NCI-H2171 (cell line): ENCODE data around the gene NPC1.
"Not testable (repeated sequence)": the region's sequence is repeated elsewhere in the genome, so short reads cannot be mapped to it uniquely, and the experiment has no call there.

Experiments used
- DNase-seq: peaks from one replicate; lab custom pipeline; 2025; lab: John Stamatoyannopoulos, UW

NPC1 gene

DNA sequence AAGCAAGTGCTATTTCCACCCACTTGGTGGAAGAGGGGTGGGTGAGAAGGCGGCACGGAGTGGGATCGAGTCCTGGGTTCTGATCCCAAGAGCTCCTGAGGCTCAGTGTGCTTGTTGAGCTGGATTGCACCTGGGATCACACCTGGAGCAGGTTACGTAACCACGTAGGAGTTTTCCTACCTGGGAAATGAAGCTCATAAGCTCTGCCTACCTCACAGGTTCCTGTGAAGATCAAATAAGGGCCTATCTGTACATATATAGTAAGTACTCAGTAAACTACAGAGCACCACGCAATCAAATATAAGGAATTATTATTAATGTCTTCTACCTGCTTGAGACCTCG, 11.0 kb downstream of the NPC1 start:
- no peak for DNase-seq

GRCh38 chr18:23574611-23575308, 11.5 kb downstream of the NPC1 start:
- DNase-seq: no peak

DNA sequence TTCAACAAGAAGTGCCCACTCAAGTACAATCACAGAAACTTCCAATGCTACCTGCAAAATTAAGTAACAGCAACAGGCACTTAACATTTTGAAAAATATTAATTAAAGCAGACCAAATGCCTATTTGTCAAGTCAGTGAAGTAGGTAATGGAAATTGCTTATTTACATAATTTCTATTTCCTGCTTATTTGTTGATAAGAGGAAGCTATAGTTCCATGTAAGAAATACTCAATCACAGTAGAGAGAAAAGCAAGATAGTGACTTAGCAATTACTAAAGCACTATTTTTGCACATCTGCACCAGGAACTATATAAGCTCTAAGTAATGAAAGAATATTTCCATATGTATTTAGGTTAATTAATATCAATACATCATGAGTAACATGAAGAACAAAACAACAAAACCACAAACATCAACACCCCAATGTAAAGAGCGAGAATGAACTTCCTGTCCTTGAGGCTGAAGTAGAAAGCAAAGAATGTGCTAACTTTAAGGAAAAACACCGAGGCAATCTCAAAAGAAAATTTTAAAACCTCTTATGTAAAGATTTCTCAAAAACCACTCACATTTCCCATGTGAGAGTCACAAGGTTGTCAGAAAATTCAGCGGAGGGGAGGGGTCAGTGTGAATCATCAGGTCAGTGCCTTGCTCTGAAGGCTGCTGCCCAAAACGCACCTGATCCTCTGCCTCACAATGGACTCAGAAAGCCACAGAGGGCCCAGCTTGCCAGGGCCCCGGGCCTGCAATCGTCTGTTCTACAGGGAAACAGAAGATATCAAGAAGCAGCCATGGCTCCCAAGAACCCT, 12.5 kb downstream of the NPC1 start:
- no peak for DNase-seq

DNA sequence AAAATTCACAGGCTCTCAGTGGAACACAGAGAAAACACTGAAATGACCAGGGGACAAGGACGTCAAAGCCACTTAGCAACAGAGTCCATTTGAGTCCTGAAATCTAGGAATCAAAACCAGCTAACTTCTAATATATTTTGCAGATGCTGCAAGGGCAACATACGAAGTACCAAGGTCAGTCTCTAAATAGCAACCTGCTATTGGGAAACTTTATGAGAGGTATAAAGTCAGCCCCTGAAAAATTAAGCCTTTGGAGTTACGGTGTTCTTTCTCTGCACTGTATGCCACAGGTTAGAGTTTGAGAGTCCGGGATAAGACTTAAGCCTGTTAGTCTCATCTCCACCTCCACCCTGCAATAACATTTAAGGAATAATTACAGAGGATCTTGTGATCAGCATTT, 13.3 kb downstream of the NPC1 start:
- no peak for DNase-seq

DNA sequence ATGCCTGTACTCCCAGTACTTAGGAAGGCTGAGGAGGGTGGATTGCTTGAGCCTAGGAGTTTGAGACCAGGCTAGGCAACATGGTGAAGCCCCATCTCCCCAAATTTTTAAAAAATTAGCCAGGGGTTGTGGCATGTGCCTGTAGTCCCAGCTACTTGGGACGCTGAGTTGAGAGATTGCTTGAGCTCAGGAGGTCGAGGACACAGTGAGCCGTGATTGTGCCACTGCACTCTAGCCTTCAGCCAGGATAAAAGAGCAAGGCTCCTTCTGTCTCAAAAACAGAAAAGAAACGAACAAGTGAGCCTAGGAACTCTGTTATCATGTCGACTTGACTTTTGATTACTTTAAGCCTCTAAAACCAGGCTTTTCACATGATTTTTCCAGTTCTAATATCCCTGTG, 13.7 kb downstream of the NPC1 start:
- no peak for DNase-seq

DNA sequence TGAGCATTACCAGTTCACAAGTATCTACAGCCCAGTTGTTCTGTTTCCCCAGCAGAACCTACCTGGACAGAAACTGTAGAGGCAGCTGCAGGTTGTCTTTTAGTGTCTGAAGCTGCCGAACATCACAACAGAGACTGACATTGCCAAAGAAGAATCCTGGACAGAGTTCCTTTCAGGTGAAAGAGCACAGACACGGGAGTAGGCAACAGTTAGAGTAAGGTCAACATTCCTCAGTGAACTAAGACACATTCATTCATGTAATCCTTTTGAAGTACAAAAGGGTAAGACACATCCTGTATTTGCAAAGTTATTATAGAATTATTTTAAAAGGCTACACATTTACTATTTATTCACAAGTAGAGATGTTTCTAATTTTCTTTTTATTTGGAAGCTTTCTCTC, 14.3 kb downstream of the NPC1 start:
- no peak for DNase-seq

- DNase-seq: no peak
Observed at GRCh38 chr18:23570912-23571504, 15.3 kb downstream of the NPC1 start.

- no peak for DNase-seq
Observed at GRCh38 chr18:23569299-23570063, 16.8 kb downstream of the NPC1 start.

GRCh38 chr18:23568281-23569138, 17.8 kb downstream of the NPC1 start:
- DNase-seq: no peak

GRCh38 chr18:23567671-23568070, 18.6 kb downstream of the NPC1 start:
- no peak for DNase-seq

GRCh38 chr18:23565916-23566547, 20.3 kb downstream of the NPC1 start:
- DNase-seq: no peak

DNA sequence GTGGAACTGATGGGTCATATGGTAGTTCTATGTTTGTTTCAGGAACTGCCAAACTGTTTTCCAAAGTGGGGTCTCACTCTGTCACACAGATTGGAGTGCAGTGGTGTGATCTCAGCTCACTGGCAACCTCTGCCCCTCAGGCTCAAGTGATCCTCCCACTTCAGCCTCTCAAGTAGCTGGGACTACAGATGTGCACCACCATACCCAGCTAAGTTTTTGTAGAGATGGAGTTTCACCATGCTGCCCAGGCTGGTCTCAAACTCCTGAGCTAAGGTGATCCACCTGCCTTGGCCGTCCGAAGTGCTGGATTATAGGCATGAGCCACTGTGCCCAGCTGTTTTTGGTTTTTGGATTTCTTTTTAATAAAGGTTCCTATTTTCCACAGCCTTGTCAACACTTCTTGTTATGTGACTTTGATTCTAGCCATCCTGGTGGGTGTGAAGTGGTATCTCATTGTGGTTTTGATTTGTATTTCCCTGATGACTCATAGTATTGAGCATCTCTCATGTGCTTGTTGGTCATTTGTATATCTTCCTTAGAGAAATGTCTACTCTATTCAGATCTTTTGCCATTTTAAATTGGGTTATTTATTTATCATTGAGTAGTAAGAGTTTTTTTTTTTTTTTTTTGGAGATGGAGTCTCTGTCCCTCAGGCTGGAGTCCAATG, 22.8 kb downstream of the NPC1 start:
- no peak for DNase-seq

DNA sequence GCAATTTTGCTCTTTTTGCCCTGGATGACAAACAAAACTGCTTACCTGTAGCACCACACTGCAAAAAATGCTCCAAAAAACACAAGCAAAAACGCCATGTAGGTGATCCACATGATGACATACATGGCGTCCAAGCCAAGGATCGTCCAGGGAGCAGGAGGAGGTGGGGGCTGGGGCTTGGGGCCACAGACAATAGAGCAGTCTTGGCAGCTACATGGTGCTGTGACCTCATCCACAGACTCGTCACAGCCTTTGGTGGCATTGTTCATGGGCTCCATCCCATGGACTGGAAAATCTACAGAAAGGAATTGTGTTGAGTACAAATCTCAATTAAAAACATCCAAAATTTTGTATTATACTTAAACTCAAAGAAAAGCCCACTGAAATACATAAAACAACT, 26.1 kb downstream of the NPC1 start:
- no peak for DNase-seq

DNA sequence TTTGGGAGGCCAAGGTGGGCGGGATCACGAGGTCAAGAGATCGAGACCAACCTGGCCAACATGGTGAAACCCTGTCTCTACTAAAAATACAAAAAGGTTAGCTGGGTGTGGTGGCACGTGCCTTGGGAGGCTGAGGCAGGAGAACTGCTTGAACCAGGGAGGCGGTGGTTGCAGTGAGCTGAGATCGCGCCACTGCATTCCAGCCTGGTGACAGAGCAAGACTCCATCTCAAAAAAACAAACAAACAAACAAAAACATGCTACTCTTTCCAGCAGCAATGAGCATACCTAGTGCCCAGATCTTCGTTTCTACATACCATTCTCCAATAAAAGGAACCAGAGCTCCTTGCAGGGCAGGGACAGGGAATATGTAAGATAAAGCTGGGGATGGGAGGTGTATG, 28.8 kb downstream of the NPC1 start:
- not testable (repeated sequence) for DNase-seq

DNA sequence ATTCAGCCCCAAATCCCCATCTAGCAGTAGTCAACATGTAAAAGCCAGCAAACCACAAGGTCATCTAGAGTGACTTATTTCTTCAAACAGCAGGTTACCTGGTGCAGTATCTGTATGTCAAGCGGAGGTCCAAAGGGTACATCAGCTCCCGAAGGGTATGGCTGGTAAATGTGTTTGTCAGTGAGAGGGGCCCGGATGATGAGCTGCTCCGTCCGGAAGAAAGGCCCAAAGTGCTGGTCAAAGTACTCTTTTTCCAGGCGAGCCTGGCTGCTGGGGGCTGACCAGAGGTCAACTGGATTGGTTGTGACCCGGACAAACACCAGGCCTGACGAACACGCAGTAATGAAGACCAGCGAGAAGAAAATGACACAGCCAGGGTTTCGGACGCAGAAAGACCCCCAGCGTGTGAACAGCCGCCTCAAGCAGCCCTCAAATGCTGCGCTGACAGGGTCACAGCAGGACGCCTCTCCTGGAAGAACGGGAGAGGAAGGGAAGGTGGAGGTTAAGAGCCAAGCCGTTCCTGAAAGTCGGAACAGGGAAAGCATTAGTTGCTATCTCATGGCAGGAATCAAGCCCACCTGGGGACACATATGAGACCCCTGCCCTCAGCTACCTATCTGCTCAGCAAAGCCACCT, 30.0 kb downstream of the NPC1 start:
- DNase-seq: no peak

GRCh38 chr18:23553887-23554286, 32.4 kb downstream of the NPC1 start:
- DNase-seq: no peak

DNA sequence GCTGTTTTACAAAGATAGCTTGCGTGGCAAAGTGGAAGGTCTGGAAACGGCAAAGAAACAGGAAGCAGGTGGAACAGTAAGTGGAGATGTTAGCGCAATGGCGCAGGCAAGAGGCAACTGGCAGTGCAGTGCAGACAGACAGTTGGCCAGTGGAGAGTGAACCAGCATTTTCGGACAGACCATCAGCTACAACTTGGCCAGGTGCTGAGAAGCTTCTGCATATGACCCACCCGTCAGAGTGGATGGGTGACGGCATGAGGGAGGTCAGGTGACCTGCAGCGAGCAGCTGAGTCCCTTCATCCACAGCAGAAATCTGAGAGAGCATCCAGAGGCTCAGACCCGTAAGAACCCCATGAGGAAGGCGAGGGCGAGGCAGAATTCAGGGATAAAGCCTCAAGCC, 33.8 kb downstream of the NPC1 start:
- no peak for DNase-seq

DNA sequence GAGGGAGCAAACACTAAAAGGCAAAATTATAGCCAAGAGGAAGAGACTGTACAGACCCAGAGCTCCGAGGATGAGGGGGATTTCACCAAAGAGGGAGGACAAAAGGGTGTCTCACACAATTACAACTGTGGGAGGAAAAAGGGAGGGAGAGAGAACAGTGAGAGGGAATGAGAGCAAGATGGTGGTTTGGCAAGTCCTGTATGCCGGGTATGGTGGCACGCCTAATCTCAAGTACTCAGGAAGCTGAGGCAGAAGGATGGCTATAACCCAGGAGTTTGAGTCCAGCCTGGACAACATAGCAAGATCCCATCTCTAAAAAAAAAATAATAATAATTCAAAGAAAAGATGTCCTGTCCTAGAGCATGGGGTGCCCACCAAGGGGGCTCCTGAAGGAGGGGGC, 34.3 kb downstream of the NPC1 start:
- DNase-seq: no peak

- DNase-seq: no peak
Observed at GRCh38 chr18:23550898-23551297, 35.4 kb downstream of the NPC1 start.

- no peak for DNase-seq
Observed at GRCh38 chr18:23548719-23549118, 37.6 kb downstream of the NPC1 start.
